C4-2B (cell line): Measurements from ENCODE around the gene SORL1.

Experiments used
- ZFX ChIP-seq: fragments of 450-650 bp; IDR thresholded peaks from 2 replicates; pipeline ENCODE4 v1.6.1; 2017
- TF ChIP-seq, protein P1 (sequence below): fragments of 450-650 bp; conservative IDR thresholded peaks from 2 replicates; pipeline ENCODE4 v1.5.1; 2017; ENCODE audit warnings: mild to moderate bottlenecking

DNA sequence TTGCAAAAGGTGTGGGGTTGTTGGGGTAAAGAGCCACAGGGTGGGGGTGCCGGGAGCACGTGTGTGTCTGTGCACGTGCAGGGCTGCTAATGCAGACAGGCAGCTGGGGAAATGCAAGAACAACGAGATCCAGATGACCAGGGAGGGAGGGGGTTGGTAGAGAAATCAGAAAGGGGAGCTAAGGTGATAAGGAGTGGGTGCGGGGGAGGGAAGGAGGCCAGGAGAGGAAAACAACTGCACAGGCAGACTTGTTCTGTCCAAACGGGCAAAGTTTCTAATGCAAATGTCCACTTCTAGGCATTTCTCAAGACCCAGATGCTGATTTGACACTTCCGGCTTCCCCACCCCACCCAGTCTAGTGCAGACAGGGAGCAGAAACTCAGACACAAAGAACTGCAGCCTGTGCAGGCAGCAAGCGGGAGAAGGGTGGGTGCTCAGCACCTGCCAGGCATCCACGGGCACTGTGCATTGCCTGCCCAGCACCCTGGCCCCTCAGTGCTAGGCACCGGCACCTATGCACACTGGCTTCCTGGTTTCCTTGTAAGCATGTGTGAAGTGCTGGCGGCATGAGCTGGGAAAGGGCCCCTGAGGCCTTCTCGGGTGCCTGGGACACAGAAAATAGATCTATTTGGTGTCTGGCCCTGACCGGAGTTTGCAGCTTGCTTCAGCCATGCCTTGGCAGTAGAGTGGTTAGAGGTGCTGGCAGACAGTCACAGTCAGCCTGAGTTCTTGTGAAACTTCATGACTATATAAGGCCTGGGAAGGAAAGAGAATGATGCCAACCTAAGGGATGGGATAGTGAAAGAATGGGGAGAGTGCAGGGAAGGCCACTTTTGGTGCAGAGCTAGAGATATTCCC, 220.7 kb downstream of the SORL1 start:
- TF ChIP-seq, protein P1, sequence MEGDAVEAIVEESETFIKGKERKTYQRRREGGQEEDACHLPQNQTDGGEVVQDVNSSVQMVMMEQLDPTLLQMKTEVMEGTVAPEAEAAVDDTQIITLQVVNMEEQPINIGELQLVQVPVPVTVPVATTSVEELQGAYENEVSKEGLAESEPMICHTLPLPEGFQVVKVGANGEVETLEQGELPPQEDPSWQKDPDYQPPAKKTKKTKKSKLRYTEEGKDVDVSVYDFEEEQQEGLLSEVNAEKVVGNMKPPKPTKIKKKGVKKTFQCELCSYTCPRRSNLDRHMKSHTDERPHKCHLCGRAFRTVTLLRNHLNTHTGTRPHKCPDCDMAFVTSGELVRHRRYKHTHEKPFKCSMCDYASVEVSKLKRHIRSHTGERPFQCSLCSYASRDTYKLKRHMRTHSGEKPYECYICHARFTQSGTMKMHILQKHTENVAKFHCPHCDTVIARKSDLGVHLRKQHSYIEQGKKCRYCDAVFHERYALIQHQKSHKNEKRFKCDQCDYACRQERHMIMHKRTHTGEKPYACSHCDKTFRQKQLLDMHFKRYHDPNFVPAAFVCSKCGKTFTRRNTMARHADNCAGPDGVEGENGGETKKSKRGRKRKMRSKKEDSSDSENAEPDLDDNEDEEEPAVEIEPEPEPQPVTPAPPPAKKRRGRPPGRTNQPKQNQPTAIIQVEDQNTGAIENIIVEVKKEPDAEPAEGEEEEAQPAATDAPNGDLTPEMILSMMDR, result no peak
- TF ChIP-seq ZFX, result no peak
